HT-29 (cell line): ENCODE results near the gene HASPIN. TPM values are rescaled to one million over a fixed set of nuclear protein-coding genes. Genes with fewer than 3 reads are reported as not detected.
"Not testable (repeated sequence)": the region's sequence is repeated elsewhere in the genome, so short reads cannot be mapped to it uniquely, and the experiment has no call there.

Source experiments
- DNase-seq: peaks from one replicate; pipeline ENCODE4 v3.0.0-alpha.2; 2015; ENCODE audit warnings: low spot score
- total RNA-seq: library from RNA; depleted of rRNA; stranded (reverse); fragments of >200 nt; shearing (Covaris generic); gene quantifications from 2 replicates; pipeline ENCODE4 v1.2.3, GENCODE V29; 2014

The HASPIN gene
- total RNA-seq, 1 experiment from 2014 or later: 17.1 TPM

- DNase-seq: no peak
Observed at GRCh38 chr17:3695723-3696411, 27.8 kb upstream of the HASPIN start, which contains the start of gene P2RX5. P2RX5 (minus strand) TSS chr17:3696155; CDS start chr17:3696005, 150 bp downstream.

- no peak for DNase-seq
Observed at GRCh38 chr17:3697103-3697476, 26.6 kb upstream of the HASPIN start.

- no peak for DNase-seq
Observed at GRCh38 chr17:3698139-3698538, 25.6 kb upstream of the HASPIN start.

GRCh38 chr17:3699951-3700350, 23.8 kb upstream of the HASPIN start:
- no peak for DNase-seq

GRCh38 chr17:3702041-3702539, 21.6 kb upstream of the HASPIN start:
- not testable (repeated sequence) for DNase-seq

GRCh38 chr17:3704931-3705717, 18.6 kb upstream of the HASPIN start:
- DNase-seq: no peak

- DNase-seq: not testable (repeated sequence)
Observed at GRCh38 chr17:3705718-3705984, 18.1 kb upstream of the HASPIN start.

GRCh38 chr17:3708366-3708765, 15.3 kb upstream of the HASPIN start:
- DNase-seq: no peak

GRCh38 chr17:3710951-3711383, 12.7 kb upstream of the HASPIN start:
- DNase-seq: peak; percentile 38

GRCh38 chr17:3712811-3713463, 10.8 kb upstream of the HASPIN start:
- DNase-seq: no peak

GRCh38 chr17:3715296-3715695, 8.4 kb upstream of the HASPIN start:
- DNase-seq: no peak

- DNase-seq: no peak
Observed at GRCh38 chr17:3718201-3718600, 5.5 kb upstream of the HASPIN start.

GRCh38 chr17:3719265-3719664, 4.4 kb upstream of the HASPIN start:
- DNase-seq: no peak

- no peak for DNase-seq
Observed at GRCh38 chr17:3722716-3723115, 987 bp upstream of the HASPIN start.

- DNase-seq: no peak
Observed at GRCh38 chr17:3723188-3723555, 531 bp upstream of the HASPIN start.

- peak; percentile 10 for DNase-seq
Observed at GRCh38 chr17:3724378-3725077, 825 bp downstream of the HASPIN start.

- no peak for DNase-seq
Observed at GRCh38 chr17:3727041-3727440, 3.3 kb downstream of the HASPIN start.

GRCh38 chr17:3728099-3728498, 4.4 kb downstream of the HASPIN start:
- DNase-seq: not testable (repeated sequence)

GRCh38 chr17:3729881-3730280, 6.2 kb downstream of the HASPIN start:
- no peak for DNase-seq

GRCh38 chr17:3730881-3731429, 7.3 kb downstream of the HASPIN start:
- DNase-seq: no peak

GRCh38 chr17:3732210-3732621, 8.5 kb downstream of the HASPIN start:
- DNase-seq: peak; percentile 2

GRCh38 chr17:3734911-3735276, 11.2 kb downstream of the HASPIN start:
- DNase-seq: not testable (repeated sequence)
